ENCODE measurements around the gene PLEKHA7. TPM values are rescaled to one million over a fixed set of nuclear protein-coding genes. Genes with fewer than 3 reads are reported as not detected.

Gene PLEKHA7
- total and polyA plus RNA-seq, 2 of the 4 experiments (the other 2 are of a cell fraction), result 0.12 TPM; not detected in 1

DNA sequence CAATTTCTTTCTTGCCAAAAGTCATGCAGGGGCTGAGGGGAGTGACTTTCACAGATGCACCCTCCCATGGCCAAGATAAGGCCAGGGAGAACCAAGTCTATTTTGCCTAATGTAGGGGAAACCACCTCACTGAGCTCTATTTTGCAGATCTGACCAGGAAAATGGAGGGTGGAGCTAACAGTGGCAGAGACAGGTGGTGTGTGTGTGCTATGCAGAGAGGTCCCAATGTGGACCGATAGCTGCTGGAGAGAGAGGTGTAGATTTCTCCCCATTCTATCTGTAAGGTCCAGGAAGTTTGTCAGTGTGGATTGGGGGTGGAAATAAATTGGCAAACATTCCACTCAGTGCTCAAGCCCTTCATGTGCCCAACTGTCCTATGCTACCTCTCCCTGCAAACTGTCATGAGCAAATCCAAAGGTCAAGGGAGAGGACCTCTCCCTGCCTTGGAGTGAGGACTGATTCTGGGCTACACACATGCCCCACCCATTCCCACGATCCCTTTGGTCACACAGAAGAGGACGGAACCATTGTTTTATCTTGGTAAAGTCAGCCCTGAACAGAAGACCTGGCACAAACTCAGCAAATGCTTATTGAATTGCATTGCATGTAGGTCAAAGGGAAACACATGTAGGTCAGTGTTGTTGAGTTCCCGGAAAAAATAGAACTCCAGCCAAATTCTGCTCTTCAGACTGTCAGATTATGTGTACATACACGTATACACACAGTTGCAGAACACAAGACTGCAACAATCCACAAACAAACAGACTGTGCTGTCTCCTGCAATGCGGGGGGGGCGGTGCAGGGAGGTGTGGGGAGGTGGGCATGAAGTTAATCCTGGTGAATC, 209.9 kb downstream of the PLEKHA7 start:
- H4K5ac ChIP-seq (ENCODE audit: low read depth, low read length), result no peak overlapping the region
- in situ Hi-C loops (cut with MboI; ENCODE audit: low sequenced_read_pairs) (no loop called here), intact Hi-C loops (cut with micrococcal nuclease) (no loop called here), dilution Hi-C loops (cut with HindIII; ENCODE audit: low sequenced_read_pairs, unreplicated experiment) (no loop called here)
- no peak overlapping the region for H2BK20ac ChIP-seq (ENCODE audit: low read depth, low read length)
- CTCF ChIA-PET, result no interaction called here
- POLR2A ChIA-PET (ENCODE audit: unreplicated experiment), result no interaction called here
- no peaks in the 10 kb centered on the region for H3K36me3 ChIP-seq (ENCODE audit: control insufficient read depth, insufficient read depth, low read length)
- WGBS, 2 experiments (ENCODE audit: extremely low coverage in 2 of 2, insufficient read length in 1 of 2), result no CpG with 5 or more reads among the region's 7 CpGs
- peaks cover 16% of the 10 kb centered on the region for H3K27me3 ChIP-seq (ENCODE audit: control insufficient read depth, insufficient read depth, low read length)
- H3K18ac ChIP-seq (ENCODE audit: low read depth, low read length), result no peak overlapping the region
- DNase-seq (no peak), ATAC-seq (ENCODE audit: low read depth) (no peak)
- H3K4me1 ChIP-seq (ENCODE audit: control insufficient read depth, insufficient read depth, low read length), result peaks cover 2% of the 10 kb centered on the region; the same call in 1 of the 2 replicates
- H3K4ac ChIP-seq (ENCODE audit: low read depth, low read length), result no peak overlapping the region
- no peaks in the 10 kb centered on the region for H3K79me1 ChIP-seq (ENCODE audit: low read depth in 1 of 2, low read length in 2 of 2)
- H3K27ac ChIP-seq (ENCODE audit: insufficient read depth, low read length), result no peak overlapping the region
- H3K56ac ChIP-seq (ENCODE audit: extremely low read depth, insufficient read depth, low read length), result no peak overlapping the region
- no peak overlapping the region for H2AFZ ChIP-seq (replicated peaks; ENCODE audit: low read length, poor library complexity)
- H3K9ac ChIP-seq (ENCODE audit: low read depth, low read length), result no peak overlapping the region
- no peak overlapping the region for H2BK120ac ChIP-seq (ENCODE audit: low read depth, low read length)
- H4K91ac ChIP-seq (ENCODE audit: insufficient read depth, low read depth, low read length), result no peak overlapping the region
- H3K9me3 ChIP-seq (ENCODE audit: control insufficient read depth, insufficient read depth, low read length), result no peaks in the 10 kb centered on the region
- H3K4me2 ChIP-seq (ENCODE audit: low read depth, low read length), result no peak overlapping the region
- no peak overlapping the region for H2AK5ac ChIP-seq (ENCODE audit: low read depth, low read length)
- H3K14ac ChIP-seq (replicated peaks; ENCODE audit: low read depth, low read length), result no peak overlapping the region
- no peak overlapping the region for H3K23ac ChIP-seq (ENCODE audit: low read depth, low read length)
- H2BK5ac ChIP-seq (ENCODE audit: low read depth, low read length, poor library complexity, severe bottlenecking), result no peak overlapping the region
- H2BK15ac ChIP-seq (ENCODE audit: low read depth, low read length), result no peak overlapping the region
- no peak overlapping the region for H2AK9ac ChIP-seq (replicated peaks; ENCODE audit: low read depth, low read length, poor library complexity)
- H3K4me3 ChIP-seq (ENCODE audit: insufficient read depth, low read depth, low read length), result no peak overlapping the region
- no TSS peak for BruUV-seq (replicated peaks)
- H4K20me1 ChIP-seq (ENCODE audit: insufficient read depth, low read length), result no peaks in the 10 kb centered on the region
- no peaks in the 10 kb centered on the region; the same call in 1 of the 2 replicates for H3K9me1 ChIP-seq (ENCODE audit: insufficient read depth, low read length)
- H4K8ac ChIP-seq (ENCODE audit: low read depth in 2 of 2, low read length in 2 of 2), result no peak overlapping the region
- TF ChIP-seq NFE2L2 (IDR thresholded peaks at IDR 0.05; ENCODE audit: low read depth, low read length), result no peak
- no peak for TF ChIP-seq FOS (IDR thresholded peaks at IDR 0.05; ENCODE audit: low read depth, low read length)
- no peak for TF ChIP-seq BHLHE40 (IDR thresholded peaks at IDR 0.05; ENCODE audit: low read depth, low read length)
- no peak for TF ChIP-seq RFX5 (IDR thresholded peaks at IDR 0.05; ENCODE audit: low read depth, low read length)
- no peak for TF ChIP-seq MXI1 (IDR thresholded peaks at IDR 0.05; ENCODE audit: borderline replicate concordance, low read depth, low read length)
- no peak for TF ChIP-seq RCOR1 (IDR thresholded peaks at IDR 0.05; ENCODE audit: insufficient replicate concordance, low read length)
- no peak for TF ChIP-seq CEBPB (IDR thresholded peaks at IDR 0.05; ENCODE audit: low read depth, low read length)
- TF ChIP-seq CHD1 (IDR thresholded peaks at IDR 0.05; ENCODE audit: low read depth, low read length), result no peak
- TF ChIP-seq SMC3 (IDR thresholded peaks at IDR 0.05; ENCODE audit: low read depth, low read length), result no peak
- TF ChIP-seq RAD21 (IDR thresholded peaks at IDR 0.05; ENCODE audit: low read length), result no peak
- TF ChIP-seq MAFK (IDR thresholded peaks at IDR 0.05; ENCODE audit: low read depth, low read length), result no peak
- TF ChIP-seq, protein P1, sequence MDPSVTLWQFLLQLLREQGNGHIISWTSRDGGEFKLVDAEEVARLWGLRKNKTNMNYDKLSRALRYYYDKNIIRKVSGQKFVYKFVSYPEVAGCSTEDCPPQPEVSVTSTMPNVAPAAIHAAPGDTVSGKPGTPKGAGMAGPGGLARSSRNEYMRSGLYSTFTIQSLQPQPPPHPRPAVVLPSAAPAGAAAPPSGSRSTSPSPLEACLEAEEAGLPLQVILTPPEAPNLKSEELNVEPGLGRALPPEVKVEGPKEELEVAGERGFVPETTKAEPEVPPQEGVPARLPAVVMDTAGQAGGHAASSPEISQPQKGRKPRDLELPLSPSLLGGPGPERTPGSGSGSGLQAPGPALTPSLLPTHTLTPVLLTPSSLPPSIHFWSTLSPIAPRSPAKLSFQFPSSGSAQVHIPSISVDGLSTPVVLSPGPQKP (IDR thresholded peaks at IDR 0.05; ENCODE audit: borderline replicate concordance, low read depth, low read length), result no peak
- no peak for TF ChIP-seq POLR2A (IDR thresholded peaks at IDR 0.05; ENCODE audit: low read depth, low read length)
- TF ChIP-seq, protein P2, sequence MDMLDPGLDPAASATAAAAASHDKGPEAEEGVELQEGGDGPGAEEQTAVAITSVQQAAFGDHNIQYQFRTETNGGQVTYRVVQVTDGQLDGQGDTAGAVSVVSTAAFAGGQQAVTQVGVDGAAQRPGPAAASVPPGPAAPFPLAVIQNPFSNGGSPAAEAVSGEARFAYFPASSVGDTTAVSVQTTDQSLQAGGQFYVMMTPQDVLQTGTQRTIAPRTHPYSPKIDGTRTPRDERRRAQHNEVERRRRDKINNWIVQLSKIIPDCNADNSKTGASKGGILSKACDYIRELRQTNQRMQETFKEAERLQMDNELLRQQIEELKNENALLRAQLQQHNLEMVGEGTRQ (IDR thresholded peaks at IDR 0.05; ENCODE audit: low read depth, low read length), result no peak
- TF ChIP-seq MAZ (IDR thresholded peaks at IDR 0.05; ENCODE audit: borderline replicate concordance, low read depth, low read length), result no peak
